ENCODE data around the gene XPC.

- TF ChIP-seq CTCF (conservative IDR thresholded peaks at IDR 0.05) (no peak; the same call in 1 of the 2 replicates), ZFX (IDR thresholded peaks at IDR 0.05) (no peak)
Measured at GRCh38 chr3:14096742-14097141, 81.7 kb downstream of the XPC start.

All from C4-2B (cell line).